RPMI8226 (cell line): ENCODE measurements around the gene ATG5.

ENCODE experiments used
- DNase-seq: peaks from one replicate; pipeline ENCODE4 v3.0.0-alpha.2; 2015

ATG5 gene

GRCh38 chr6:106216527-106216926 is 109.0 kb downstream of the ATG5 start:
- DNase-seq, result no peak

GRCh38 chr6:106215608-106216007 is 110.0 kb downstream of the ATG5 start:
- DNase-seq, result no peak

- DNase-seq, result no peak
Measured at GRCh38 chr6:106214531-106214930, 111.0 kb downstream of the ATG5 start.

- DNase-seq, result no peak
Measured at GRCh38 chr6:106213660-106214289, 111.8 kb downstream of the ATG5 start.

- DNase-seq, result no peak
Measured at GRCh38 chr6:106212576-106212975, 113.0 kb downstream of the ATG5 start.

GRCh38 chr6:106206905-106207304 is 118.7 kb downstream of the ATG5 start:
- DNase-seq, result no peak

- no peak for DNase-seq
Measured at GRCh38 chr6:106204961-106205360, 120.6 kb downstream of the ATG5 start.

- DNase-seq, result no peak
Measured at GRCh38 chr6:106199998-106200397, 125.6 kb downstream of the ATG5 start.

GRCh38 chr6:106199331-106199730 is 126.2 kb downstream of the ATG5 start:
- DNase-seq, result no peak

GRCh38 chr6:106197441-106197840 is 128.1 kb downstream of the ATG5 start:
- DNase-seq, result no peak

GRCh38 chr6:106194949-106195921 is 130.3 kb downstream of the ATG5 start:
- no peak for DNase-seq

GRCh38 chr6:106192824-106193223 is 132.7 kb downstream of the ATG5 start:
- no peak for DNase-seq

- DNase-seq, result no peak
Measured at GRCh38 chr6:106188104-106188794, 137.3 kb downstream of the ATG5 start.

- DNase-seq, result no peak
Measured at GRCh38 chr6:106187424-106187982, 138.1 kb downstream of the ATG5 start.

GRCh38 chr6:106186714-106187113 is 138.8 kb downstream of the ATG5 start:
- no peak for DNase-seq

GRCh38 chr6:106186172-106186571 is 139.4 kb downstream of the ATG5 start:
- no peak for DNase-seq

GRCh38 chr6:106185615-106186014 is 139.9 kb downstream of the ATG5 start:
- DNase-seq, result no peak

- no peak for DNase-seq
Measured at GRCh38 chr6:106184629-106185028, 140.9 kb downstream of the ATG5 start.

GRCh38 chr6:106183430-106183829 is 142.1 kb downstream of the ATG5 start:
- no peak for DNase-seq

GRCh38 chr6:106182455-106182854 is 143.1 kb downstream of the ATG5 start:
- DNase-seq, result no peak

GRCh38 chr6:106181664-106182418 is 143.7 kb downstream of the ATG5 start:
- DNase-seq, result no peak

- peak; percentile 30 for DNase-seq
Measured at GRCh38 chr6:106180208-106180607, 145.4 kb downstream of the ATG5 start.
